Fibroblast of lung (primary cell): ENCODE results near the gene RNASEH2B. TPM values are rescaled to one million over a fixed set of nuclear protein-coding genes. Genes with fewer than 3 reads are reported as not detected.

Source experiments
- DNase-seq, 2 donors: peaks; one replicate each; pipeline versions ENCODE4 v3.0.0 to v3.0.0-alpha.2; 2010; ENCODE audit warnings: low read depth in 2 of 2
- H2AFZ ChIP-seq: 2 replicates; pipeline ENCODE4 v1.5.1; 2012; ENCODE audit warnings: low read length, control low read depth, inconsistent platforms
- H3K27ac ChIP-seq: 2 replicates; pipeline ENCODE4 v1.5.1; 2011; ENCODE audit warnings: low read length, control low read depth; ENCODE audit not compliant: insufficient read depth
- H3K27me3 ChIP-seq: 2 replicates; pipeline ENCODE4 v1.5.1; 2011; ENCODE audit warnings: mild to moderate bottlenecking, low read length; ENCODE audit not compliant: control insufficient read depth, insufficient read depth
- H3K36me3 ChIP-seq: 2 replicates; pipeline ENCODE4 v1.5.1; 2011; ENCODE audit warnings: low read length; ENCODE audit not compliant: control insufficient read depth, insufficient read depth
- H3K4me1 ChIP-seq: 2 replicates; pipeline ENCODE4 v1.5.1; 2011; ENCODE audit warnings: low read length; ENCODE audit not compliant: control insufficient read depth, insufficient read depth; ENCODE audit errors: extremely low read depth
- H3K4me2 ChIP-seq: 2 replicates; pipeline ENCODE4 v1.5.1; 2011; ENCODE audit warnings: low read length, control low read depth; ENCODE audit not compliant: insufficient read depth; ENCODE audit errors: extremely low read depth
- H3K4me3 ChIP-seq, 4 experiments: fragments of 200-600 bp in 1 of 4; sonication (generic) in 1 of 4; replicated peaks in 1 of 4; 2 replicates each; pipeline ENCODE4 v1.5.1; 2011 to 2016; ENCODE audit warnings: low read length in 4 of 4, low read depth in 3 of 4, mild to moderate bottlenecking in 3 of 4, control low read depth in 2 of 4, inconsistent platforms in 1 of 4, mixed read lengths in 1 of 4; ENCODE audit not compliant: insufficient read depth in 1 of 4; ENCODE audit errors: control extremely low read depth in 1 of 4
- H3K79me2 ChIP-seq: 2 replicates; pipeline ENCODE4 v1.5.1; 2012; ENCODE audit warnings: mild to moderate bottlenecking, low read length, inconsistent platforms; ENCODE audit not compliant: control insufficient read depth, insufficient read depth
- H3K9ac ChIP-seq: 2 replicates; pipeline ENCODE4 v1.5.1; 2011; ENCODE audit warnings: mild to moderate bottlenecking, low read length, control low read depth; ENCODE audit not compliant: insufficient read depth
- H3K9me3 ChIP-seq: 2 replicates; pipeline ENCODE4 v1.5.1; 2012; ENCODE audit warnings: low read depth, low read length; ENCODE audit not compliant: control insufficient read depth, insufficient read depth
- H4K20me1 ChIP-seq: 2 replicates; pipeline ENCODE4 v1.5.1; 2011; ENCODE audit warnings: low read length; ENCODE audit not compliant: control insufficient read depth, insufficient read depth; ENCODE audit errors: extremely low read depth
- CTCF ChIP-seq, 2 donors: IDR thresholded peaks in 1 of 2; conservative IDR thresholded peaks in 1 of 2; 1 replicate in 1 of 2; 2 replicates in 1 of 2; pipeline ENCODE4 v1.5.1; 2011 to 2012; ENCODE audit warnings: low read length in 2 of 2, control low read depth in 1 of 2, inconsistent platforms in 1 of 2, low read depth in 1 of 2, mild to moderate bottlenecking in 1 of 2
- EZH2 ChIP-seq: IDR thresholded peaks from 2 replicates; pipeline ENCODE4 v1.5.1; 2012; ENCODE audit warnings: low read length, control low read depth, mild to moderate bottlenecking; ENCODE audit errors: missing control alignments
- polyA minus RNA-seq: library from RNA; depleted of rRNA, polyadenylated mRNA; stranded (reverse); fragments of >200 nt; gene quantifications from 2 replicates; pipeline ENCODE4 v1.2.3, GENCODE V29; 2011; ENCODE audit warnings: low replicate concordance
- polyA plus RNA-seq, 2 donors: library from polyadenylated mRNA; depleted of rRNA in 1 of 2; stranded (reverse) in 1 of 2; unstranded in 1 of 2; fragments of >200 nt; gene quantifications; 2 replicates each; pipeline ENCODE4 v1.2.1, GENCODE V29; 2011 to 2012; ENCODE audit warnings: missing spikeins in 1 of 2
- total RNA-seq: library from RNA; depleted of rRNA; stranded (reverse); fragments of >200 nt; gene quantifications from 2 replicates; pipeline ENCODE4 v1.2.1, GENCODE V29; 2014

The RNASEH2B gene
- 68.7 and 82.7 TPM in 2 replicates for total RNA-seq
- 24.5 and 24.7 TPM in 2 replicates for polyA plus RNA-seq
- 18.8 and 24.5 TPM in 2 replicates for polyA plus RNA-seq (2012)
- polyA minus RNA-seq = 0.67 and 0.89 TPM in 2 replicates

DNA sequence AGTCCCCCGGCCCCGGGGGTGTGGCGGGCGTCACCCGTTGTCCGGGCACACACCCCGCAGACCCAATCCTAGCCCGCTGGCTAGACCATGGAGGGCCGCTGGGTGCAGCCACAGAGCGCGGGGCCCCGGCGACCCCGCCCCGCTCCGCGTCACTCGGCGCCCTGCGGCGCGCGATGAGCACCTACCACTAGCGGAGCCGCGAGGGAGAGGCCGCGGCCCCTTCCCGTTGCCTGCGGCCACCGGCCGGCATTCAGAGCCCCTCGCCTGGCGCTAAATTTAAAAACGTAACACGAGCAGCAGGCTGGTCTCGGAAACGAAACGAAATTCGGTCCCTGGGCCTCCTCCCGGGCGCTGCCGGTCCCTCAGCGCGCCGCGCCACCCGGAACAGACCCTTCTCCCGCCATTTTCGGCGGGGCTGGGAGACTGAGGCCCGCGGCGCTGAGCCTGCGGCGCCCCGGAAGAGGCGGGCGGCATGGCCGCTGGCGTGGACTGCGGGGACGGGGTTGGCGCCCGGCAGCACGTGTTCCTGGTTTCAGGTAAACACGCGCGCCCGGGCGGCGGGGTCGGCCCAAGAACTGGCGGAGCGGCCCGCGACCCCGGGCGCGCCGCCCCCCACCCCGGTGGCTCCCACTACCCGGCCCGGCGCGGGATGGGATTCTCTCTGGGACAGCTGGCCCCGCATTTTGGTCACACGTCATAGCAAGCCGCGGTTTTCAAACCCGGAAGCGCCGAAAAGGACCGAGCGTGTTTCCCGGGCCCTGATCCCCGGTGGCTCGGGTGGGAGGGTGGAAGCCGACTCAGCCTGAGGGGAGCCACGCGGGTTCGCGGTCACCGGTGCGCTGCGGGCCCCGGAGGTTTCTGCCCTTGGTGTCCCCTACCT is at the start of gene RNASEH2B:
Gene RNASEH2B, plus strand, starts transcription at position 187 of the 880 bp plus-strand sequence. Its CDS starts 286 bp downstream, at position 473.
- H3K79me2 ChIP-seq = peaks cover 8% of the 10 kb centered on the region
- H4K20me1 ChIP-seq = no peaks in the 10 kb centered on the region
- peak within 1 kb of the TSS; percentile 88 for H3K9ac ChIP-seq
- H3K4me1 ChIP-seq = peaks cover 12% of the 10 kb centered on the region
- H3K9me3 ChIP-seq = no peaks in the 10 kb centered on the region
- H3K4me3 ChIP-seq = peak within 1 kb of the TSS; percentile 58 to 78 (median 75)
- TF ChIP-seq CTCF (conservative IDR thresholded peaks at IDR 0.05 in 1 of 2, IDR thresholded peaks at IDR 0.05 in 1 of 2; ENCODE audit: low read depth in 1 of 2, low read length in 2 of 2) = no peak
- no peak for TF ChIP-seq EZH2
- no peaks in the 10 kb centered on the region for H3K36me3 ChIP-seq
- no peaks in the 10 kb centered on the region for H3K27me3 ChIP-seq
- H3K27ac ChIP-seq = peak within 1 kb of the TSS; percentile 89
- DNase-seq = peak; percentile 60 to 67
- peak within 1 kb of the TSS; percentile 95 for H2AFZ ChIP-seq
- peak within 1 kb of the TSS; percentile 82 for H3K4me2 ChIP-seq

DNA sequence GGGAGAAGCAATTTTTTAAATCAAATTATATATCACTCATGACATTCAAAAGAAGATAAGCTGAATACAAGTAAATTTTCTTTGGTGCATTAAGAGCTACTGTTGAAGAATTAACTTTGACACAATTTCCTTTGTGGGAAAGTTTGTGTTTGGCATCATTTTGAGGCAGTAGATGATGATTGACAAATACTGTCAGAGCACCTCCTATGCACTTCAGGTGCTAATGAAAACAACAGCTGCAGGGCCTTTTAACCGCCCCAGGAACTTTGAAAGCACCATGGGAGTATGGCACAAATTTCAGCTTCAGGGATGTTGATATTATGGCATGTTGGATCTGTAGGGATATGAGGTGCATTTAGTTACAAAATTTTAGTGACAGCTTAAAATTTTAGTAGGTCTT is 45.1 kb upstream of the RNASEH2B start:
- no peaks in the 10 kb centered on the region for H3K4me1 ChIP-seq
- H3K4me2 ChIP-seq = no peak overlapping the region
- H3K9ac ChIP-seq = no peak overlapping the region
- TF ChIP-seq CTCF (conservative IDR thresholded peaks at IDR 0.05 in 1 of 2, IDR thresholded peaks at IDR 0.05 in 1 of 2; ENCODE audit: low read depth in 1 of 2, low read length in 2 of 2) = no peak
- no peak for TF ChIP-seq EZH2
- H3K79me2 ChIP-seq = no peaks in the 10 kb centered on the region
- DNase-seq = no peak
- no peak overlapping the region for H3K27ac ChIP-seq
- H4K20me1 ChIP-seq = no peaks in the 10 kb centered on the region
- H3K36me3 ChIP-seq = no peaks in the 10 kb centered on the region
- no peaks in the 10 kb centered on the region for H3K9me3 ChIP-seq
- H3K4me3 ChIP-seq = no peak overlapping the region
- no peak overlapping the region for H2AFZ ChIP-seq
- H3K27me3 ChIP-seq = no peaks in the 10 kb centered on the region

- Histone ChIP-seq H3K9me3 (no peaks in the 10 kb centered on the region), H3K36me3 (no peaks in the 10 kb centered on the region), H3K4me3 (no peak overlapping the region), H2AFZ (no peak overlapping the region), H3K27me3 (no peaks in the 10 kb centered on the region), H3K27ac (no peak overlapping the region), H4K20me1 (no peaks in the 10 kb centered on the region), H3K9ac (no peak overlapping the region), H3K4me1 (no peaks in the 10 kb centered on the region), H3K4me2 (no peak overlapping the region), H3K79me2 (no peaks in the 10 kb centered on the region)
- DNase-seq = peak in 1 of 2 donors; percentile 13
- no peak for TF ChIP-seq EZH2
- TF ChIP-seq CTCF (conservative IDR thresholded peaks at IDR 0.05 in 1 of 2, IDR thresholded peaks at IDR 0.05 in 1 of 2; ENCODE audit: low read depth in 1 of 2, low read length in 2 of 2) = no peak
Observed at GRCh38 chr13:50866817-50867636, 42.6 kb upstream of the RNASEH2B start.
